M059J (cell line): ENCODE measurements around the gene GRAMD1B. TPM values are rescaled to one million over a fixed set of nuclear protein-coding genes. Genes with fewer than 3 reads are reported as not detected.

Source experiments
- DNase-seq: peaks from one replicate; pipeline ENCODE4 v3.0.0-alpha.2; 2012; ENCODE audit warnings: low read depth
- total RNA-seq: library from RNA; depleted of rRNA; stranded (reverse); fragments of >200 nt; shearing (Covaris generic); gene quantifications from 2 replicates; pipeline ENCODE4 v1.2.3, GENCODE V29; 2014; rRNA removed

The GRAMD1B gene
- 36.4 and 41.5 TPM in 2 replicates for total RNA-seq

GRCh38 chr11:123429913-123430720 is at the start of gene GRAMD1B:
TSS of gene GRAMD1B (plus strand) at chr11:123430269. CDS start at chr11:123430793, 524 bp downstream.
- peak; percentile 95 for DNase-seq

GRCh38 chr11:123381149-123381548 is 48.9 kb upstream of the GRAMD1B start:
- no peak for DNase-seq

GRCh38 chr11:123381817-123382554 is 48.1 kb upstream of the GRAMD1B start:
- DNase-seq = no peak

GRCh38 chr11:123382555-123383074 is 47.5 kb upstream of the GRAMD1B start:
- DNase-seq = no peak

- DNase-seq = no peak
Measured at GRCh38 chr11:123384116-123384515, 46.0 kb upstream of the GRAMD1B start.

GRCh38 chr11:123386796-123387510 is 43.1 kb upstream of the GRAMD1B start:
- peak; percentile 7 for DNase-seq

- DNase-seq = no peak
Measured at GRCh38 chr11:123388640-123389039, 41.4 kb upstream of the GRAMD1B start.

- DNase-seq = no peak
Measured at GRCh38 chr11:123390146-123390545, 39.9 kb upstream of the GRAMD1B start.

- DNase-seq = no peak
Measured at GRCh38 chr11:123391646-123392348, 38.3 kb upstream of the GRAMD1B start.

- no peak for DNase-seq
Measured at GRCh38 chr11:123392431-123392830, 37.6 kb upstream of the GRAMD1B start.

- no peak for DNase-seq
Measured at GRCh38 chr11:123392844-123393243, 37.2 kb upstream of the GRAMD1B start.

GRCh38 chr11:123393312-123393927 is 36.6 kb upstream of the GRAMD1B start:
- no peak for DNase-seq

- no peak for DNase-seq
Measured at GRCh38 chr11:123404676-123405075, 25.4 kb upstream of the GRAMD1B start.

GRCh38 chr11:123405123-123405592 is 24.9 kb upstream of the GRAMD1B start:
- DNase-seq = no peak

GRCh38 chr11:123406441-123407129 is 23.5 kb upstream of the GRAMD1B start:
- DNase-seq = no peak

- DNase-seq = peak; percentile 82
Measured at GRCh38 chr11:123407130-123407995, 22.7 kb upstream of the GRAMD1B start.

- no peak for DNase-seq
Measured at GRCh38 chr11:123407996-123408597, 22.0 kb upstream of the GRAMD1B start.

GRCh38 chr11:123408619-123409455 is 21.2 kb upstream of the GRAMD1B start:
- no peak for DNase-seq
